ENCODE data around the gene C9orf72. TPM values are rescaled to one million over a fixed set of nuclear protein-coding genes. Genes with fewer than 3 reads are reported as not detected.

The C9orf72 gene
- polyA plus RNA-seq, 6 donors from 2014 or later: 16.1 to 31.0 (median 23.2) TPM

GRCh38 chr9:27599102-27599869 is 26.0 kb upstream of the C9orf72 start:
- Mint-ChIP-seq H3K4me3 (no peak overlapping the region), H3K36me3 (no peaks in the 10 kb centered on the region), H3K27ac (no peak overlapping the region), H3K9me3 (peaks cover 0 to 2% (median 0%) of the 10 kb centered on the region in 7 donors), H3K4me1 (peaks cover 0 to 12% (median 5%) of the 10 kb centered on the region in 3 donors), H3K27me3 (peaks cover 0 to 5% (median 4%) of the 10 kb centered on the region in 3 donors)
- no peak for DNase-seq
- ATAC-seq (ENCODE audit: low read depth in 2 of 2): no peak

GRCh38 chr9:27595733-27596132 is 22.5 kb upstream of the C9orf72 start:
- Mint-ChIP-seq H3K36me3 (no peaks in the 10 kb centered on the region), H3K4me1 (peaks cover 0 to 6% (median 5%) of the 10 kb centered on the region in 3 donors), H3K9me3 (peaks cover 0 to 5% (median 0%) of the 10 kb centered on the region in 7 donors), H3K27me3 (peaks cover 0 to 19% (median 8%) of the 10 kb centered on the region in 3 donors), H3K27ac (no peak overlapping the region), H3K4me3 (no peak overlapping the region)
- ATAC-seq (ENCODE audit: low read depth in 2 of 2) (no peak), DNase-seq (no peak)

GRCh38 chr9:27591672-27592071 is 18.4 kb upstream of the C9orf72 start:
- H3K9me3 Mint-ChIP-seq: peaks cover 0 to 8% (median 2%) of the 10 kb centered on the region in 7 donors
- no peak overlapping the region for H3K27ac Mint-ChIP-seq

GRCh38 chr9:27591093-27591492 is 17.8 kb upstream of the C9orf72 start:
- DNase-seq (no peak), ATAC-seq (ENCODE audit: low read depth in 2 of 2) (no peak)
- no peaks in the 10 kb centered on the region for H3K36me3 Mint-ChIP-seq
- H3K9me3 Mint-ChIP-seq: peaks cover 0 to 8% (median 2%) of the 10 kb centered on the region in 7 donors
- H3K27me3 Mint-ChIP-seq: peaks cover 6 to 24% (median 12%) of the 10 kb centered on the region in 3 donors
- H3K4me1 Mint-ChIP-seq: peaks cover 6 to 23% (median 20%) of the 10 kb centered on the region in 3 donors
- H3K4me3 Mint-ChIP-seq: no peak overlapping the region
- H3K27ac Mint-ChIP-seq: no peak overlapping the region

More at GRCh38 chr9:27591672-27592071, 18.4 kb upstream of the C9orf72 start:
- Mint-ChIP-seq H3K36me3 (no peaks in the 10 kb centered on the region), H3K4me1 (peaks cover 6 to 19% (median 17%) of the 10 kb centered on the region in 3 donors), H3K4me3 (no peak overlapping the region), H3K27me3 (peaks cover 6 to 24% (median 12%) of the 10 kb centered on the region in 3 donors)
- ATAC-seq (ENCODE audit: low read depth in 2 of 2): no peak
- no peak for DNase-seq

- H3K27me3 Mint-ChIP-seq: peaks cover 6 to 24% (median 12%) of the 10 kb centered on the region in 3 donors
- H3K36me3 Mint-ChIP-seq: no peaks in the 10 kb centered on the region
- H3K4me3 Mint-ChIP-seq: no peak overlapping the region
- DNase-seq (no peak), ATAC-seq (ENCODE audit: low read depth in 2 of 2) (no peak)
- H3K27ac Mint-ChIP-seq: peak overlapping the region in 2 of 6 donors; percentile 12 to 15
- peaks cover 0 to 8% (median 2%) of the 10 kb centered on the region in 7 donors for H3K9me3 Mint-ChIP-seq
- H3K4me1 Mint-ChIP-seq: peaks cover 6 to 24% (median 20%) of the 10 kb centered on the region in 3 donors
Observed at GRCh38 chr9:27590651-27591050, 17.4 kb upstream of the C9orf72 start.

- H3K36me3 Mint-ChIP-seq: no peaks in the 10 kb centered on the region
- H3K9me3 Mint-ChIP-seq: peaks cover 0 to 8% (median 2%) of the 10 kb centered on the region in 7 donors
- peaks cover 6 to 19% (median 12%) of the 10 kb centered on the region in 3 donors for H3K27me3 Mint-ChIP-seq
- DNase-seq (no peak), ATAC-seq (ENCODE audit: low read depth in 2 of 2) (no peak)
- H3K27ac Mint-ChIP-seq: no peak overlapping the region
- H3K4me3 Mint-ChIP-seq: no peak overlapping the region
- peaks cover 6 to 24% (median 20%) of the 10 kb centered on the region in 3 donors for H3K4me1 Mint-ChIP-seq
Observed at GRCh38 chr9:27589462-27589861, 16.2 kb upstream of the C9orf72 start.

GRCh38 chr9:27586304-27586703 is 13.0 kb upstream of the C9orf72 start:
- H3K4me1 Mint-ChIP-seq: peaks cover 6 to 24% (median 20%) of the 10 kb centered on the region in 3 donors
- no peaks in the 10 kb centered on the region for H3K36me3 Mint-ChIP-seq
- peak overlapping the region in 2 of 8 donors; percentile 30 to 61 for H3K4me3 Mint-ChIP-seq
- peaks cover 0 to 6% (median 2%) of the 10 kb centered on the region in 7 donors for H3K9me3 Mint-ChIP-seq
- no peak for ATAC-seq (ENCODE audit: low read depth in 2 of 2)
- peaks cover 8 to 19% (median 17%) of the 10 kb centered on the region in 3 donors for H3K27me3 Mint-ChIP-seq
- no peak for DNase-seq
- peak overlapping the region in 5 of 6 donors; percentile 4 to 55 (median 37) for H3K27ac Mint-ChIP-seq

GRCh38 chr9:27584931-27585330 is 11.7 kb upstream of the C9orf72 start:
- peaks cover 4 to 15% (median 13%) of the 10 kb centered on the region in 3 donors for H3K27me3 Mint-ChIP-seq
- peaks cover 0 to 2% (median 0%) of the 10 kb centered on the region in 7 donors for H3K9me3 Mint-ChIP-seq
- ATAC-seq (ENCODE audit: low read depth in 2 of 2) (no peak), DNase-seq (no peak)
- H3K4me1 Mint-ChIP-seq: peaks cover 6 to 24% (median 20%) of the 10 kb centered on the region in 3 donors
- no peaks in the 10 kb centered on the region for H3K36me3 Mint-ChIP-seq
- H3K27ac Mint-ChIP-seq: no peak overlapping the region
- no peak overlapping the region for H3K4me3 Mint-ChIP-seq

- Mint-ChIP-seq H3K36me3 (peaks cover 4 to 10% of the 10 kb centered on the region in 2 donors), H3K27me3 (peaks cover 4 to 13% (median 11%) of the 10 kb centered on the region in 3 donors), H3K4me1 (peaks cover 0 to 14% (median 13%) of the 10 kb centered on the region in 3 donors), H3K27ac (no peak overlapping the region), H3K4me3 (no peak overlapping the region), H3K9me3 (peaks cover 6 to 12% (median 10%) of the 10 kb centered on the region in 7 donors)
- ATAC-seq (ENCODE audit: low read depth in 2 of 2) (no peak), DNase-seq (no peak)
Observed at GRCh38 chr9:27582794-27583193, 9.5 kb upstream of the C9orf72 start.

- H3K27ac Mint-ChIP-seq: no peak overlapping the region
- ATAC-seq (ENCODE audit: low read depth in 2 of 2): no peak
- H3K9me3 Mint-ChIP-seq: peaks cover 6 to 12% (median 10%) of the 10 kb centered on the region in 7 donors
- peaks cover 0 to 8% (median 3%) of the 10 kb centered on the region in 3 donors for H3K4me1 Mint-ChIP-seq
- H3K36me3 Mint-ChIP-seq: peaks cover 4 to 12% of the 10 kb centered on the region in 2 donors
- H3K4me3 Mint-ChIP-seq: no peak overlapping the region
- no peak for DNase-seq
- peaks cover 4 to 13% (median 11%) of the 10 kb centered on the region in 3 donors for H3K27me3 Mint-ChIP-seq
Observed at GRCh38 chr9:27581826-27582225, 8.5 kb upstream of the C9orf72 start.

- H3K4me3 Mint-ChIP-seq: peak overlapping the region; percentile 90 to 99 (median 98)
- H3K27me3 Mint-ChIP-seq: no peaks in the 10 kb centered on the region
- H3K27ac Mint-ChIP-seq: peak overlapping the region; percentile 99 to 100 (median 100)
- ATAC-seq (ENCODE audit: low read depth in 2 of 2): peak; percentile 71 to 74
- H3K9me3 Mint-ChIP-seq: peaks cover 6 to 12% (median 10%) of the 10 kb centered on the region in 7 donors
- DNase-seq: peak; percentile 98
- peaks cover 4 to 12% of the 10 kb centered on the region in 2 donors for H3K36me3 Mint-ChIP-seq
- H3K4me1 Mint-ChIP-seq: peaks cover 22 to 23% (median 23%) of the 10 kb centered on the region in 3 donors
Observed at GRCh38 chr9:27573634-27574590, 631 bp upstream of the C9orf72 start.

GRCh38 chr9:27572566-27572917 is 739 bp downstream of the C9orf72 start:
- Mint-ChIP-seq H3K4me3 (peak overlapping the region; percentile 90 to 99 (median 98)), H3K9me3 (peaks cover 0 to 3% (median 0%) of the 10 kb centered on the region in 7 donors), H3K4me1 (peaks cover 22 to 23% (median 23%) of the 10 kb centered on the region in 3 donors), H3K27ac (peak overlapping the region; percentile 98 to 100 (median 100)), H3K36me3 (no peaks in the 10 kb centered on the region), H3K27me3 (no peaks in the 10 kb centered on the region)
- peak; percentile 76 for DNase-seq
- peak; percentile 44 to 51 for ATAC-seq (ENCODE audit: low read depth in 2 of 2)

- H3K9me3 Mint-ChIP-seq: peaks cover 0 to 3% (median 0%) of the 10 kb centered on the region in 7 donors
- peak overlapping the region; percentile 98 to 100 (median 100) for H3K27ac Mint-ChIP-seq
- H3K4me3 Mint-ChIP-seq: peak overlapping the region; percentile 90 to 99 (median 98)
- peaks cover 22 to 23% (median 23%) of the 10 kb centered on the region in 3 donors for H3K4me1 Mint-ChIP-seq
- no peak for DNase-seq
- no peaks in the 10 kb centered on the region for H3K36me3 Mint-ChIP-seq
- ATAC-seq (ENCODE audit: low read depth in 2 of 2): no peak
- no peaks in the 10 kb centered on the region for H3K27me3 Mint-ChIP-seq
Observed at GRCh38 chr9:27572061-27572460, 1.2 kb downstream of the C9orf72 start.

Measured in naive B cell (primary cell).